Ecto neural progenitor cell (in vitro differentiated cells): Measurements from ENCODE around the gene MTMR8.
A peak's percentile ranks its signal among the peaks of the same experiment; 100 is the strongest.
"Not testable (repeated sequence)": the region's sequence is repeated elsewhere in the genome, so short reads cannot be mapped to it uniquely, and the experiment has no call there.

Experiments
- DNase-seq: peaks from one replicate; pipeline ENCODE4 v3.0.0-alpha.2; 2018; ENCODE audit warnings: low spot score

Gene MTMR8

DNA sequence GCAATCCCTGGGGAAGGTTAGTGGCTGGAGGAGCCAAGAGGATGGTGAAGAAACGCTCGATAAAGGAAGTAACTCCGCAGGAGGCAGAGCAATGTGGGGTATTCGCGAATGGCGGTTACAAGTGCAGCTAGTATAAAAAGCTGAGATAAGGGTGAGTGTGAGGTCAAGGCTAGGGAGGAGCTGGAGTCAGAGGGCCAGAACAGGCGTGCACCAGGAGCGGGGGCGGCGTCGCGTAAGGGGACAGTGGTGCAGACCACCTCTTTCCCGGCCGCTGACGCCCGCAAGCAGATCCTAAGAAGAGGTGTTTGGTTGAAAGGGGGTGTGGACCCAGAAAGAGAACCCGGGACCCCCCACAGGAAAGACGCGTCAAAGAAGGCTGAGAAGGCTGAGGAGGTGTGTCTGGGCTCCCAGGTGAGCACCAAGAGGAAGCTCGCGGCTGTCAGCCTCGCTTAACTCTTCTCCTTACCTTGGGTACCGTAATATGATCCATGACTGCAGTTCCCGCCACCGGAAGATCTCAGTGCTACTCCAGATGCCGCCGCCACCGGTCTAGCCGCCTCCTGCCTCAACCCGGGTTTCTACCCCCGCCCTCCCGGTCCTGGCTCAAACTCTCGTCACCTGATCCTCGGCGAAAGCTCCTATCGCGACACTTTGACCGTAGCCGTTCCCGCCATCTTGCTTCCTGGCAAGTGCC, at the start of gene MTMR8:
Gene MTMR8, minus strand, starts transcription at position 579 of the 694 bp plus-strand sequence. Its CDS starts 89 bp downstream, at position 490.
- DNase-seq, result peak; percentile 81

DNA sequence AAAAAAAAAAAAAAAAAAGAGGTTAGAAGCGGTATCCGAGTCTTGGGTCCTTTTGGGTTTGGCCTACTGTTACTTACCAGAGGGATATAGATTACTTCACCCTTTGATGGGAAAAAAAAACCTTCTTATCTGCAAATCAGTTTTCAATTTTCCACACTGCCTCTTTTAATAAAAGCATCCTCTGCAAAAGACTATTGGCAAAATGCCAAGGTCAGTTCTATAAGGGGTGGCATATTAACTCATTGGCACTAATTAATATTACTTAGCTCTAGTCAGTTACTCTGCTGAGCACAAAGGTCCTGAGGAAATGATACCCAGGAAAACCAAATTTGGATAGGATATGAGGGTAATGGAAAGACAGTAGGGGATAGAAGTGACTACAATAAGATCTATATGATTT, 44.3 kb upstream of the MTMR8 start:
- DNase-seq, result no peak

DNA sequence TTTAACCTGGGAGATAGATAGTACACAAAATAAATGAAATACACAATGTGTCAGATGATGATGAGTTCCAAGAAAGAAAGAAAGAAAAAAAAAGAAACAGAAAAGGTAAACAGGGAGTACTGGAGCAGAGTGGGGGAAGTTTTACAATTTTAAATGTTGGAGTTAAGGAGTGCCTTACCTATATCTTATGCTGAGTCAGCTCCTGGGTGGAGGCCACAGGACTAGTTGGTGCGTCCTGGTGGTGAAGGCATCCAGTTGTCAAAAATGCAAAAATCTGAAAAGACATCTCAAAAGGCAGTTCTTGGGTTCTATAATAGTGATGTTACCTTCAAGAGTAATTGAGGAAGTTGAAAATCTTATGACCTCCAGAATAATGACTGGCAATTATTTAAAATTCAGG, 42.4 kb upstream of the MTMR8 start:
- no peak for DNase-seq

DNA sequence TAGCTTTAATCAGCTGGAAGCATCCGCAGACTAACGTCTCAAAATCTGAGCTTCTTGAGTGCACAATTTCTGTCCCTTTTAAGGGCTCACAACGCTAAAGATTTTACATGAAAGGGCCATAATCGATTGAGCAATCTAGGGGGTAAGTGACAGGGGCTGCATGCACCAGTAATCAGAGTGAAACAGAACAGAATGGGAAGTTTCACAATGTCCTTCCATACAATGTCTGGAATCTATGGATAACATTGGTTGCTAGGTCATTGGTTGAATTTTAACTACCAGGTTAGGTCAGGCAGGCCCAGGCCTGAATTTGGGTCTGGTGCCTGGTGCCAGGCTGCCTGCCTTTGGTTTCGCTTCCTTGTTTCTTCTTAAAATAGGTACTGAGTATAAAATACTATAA, 42.0 kb upstream of the MTMR8 start:
- DNase-seq, result no peak

DNA sequence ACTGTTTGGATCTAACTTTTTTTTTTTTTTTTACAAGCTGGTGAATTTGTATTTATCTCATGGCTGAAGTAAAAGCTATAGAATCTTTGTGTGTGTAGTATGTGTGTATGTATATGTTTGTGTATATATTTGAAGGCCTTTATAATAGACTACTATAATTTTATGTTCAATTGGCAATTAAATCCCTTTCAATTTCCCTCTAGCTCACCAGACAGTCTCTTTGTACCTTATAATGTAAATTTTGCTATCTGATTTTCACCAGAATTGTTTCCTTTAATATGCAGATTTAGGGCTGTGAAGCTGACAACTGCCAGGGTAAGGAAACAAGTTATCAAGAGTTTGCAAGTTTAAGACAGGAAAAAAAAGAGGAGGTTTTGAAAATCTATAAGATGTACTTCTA, 33.1 kb upstream of the MTMR8 start:
- no peak for DNase-seq

DNA sequence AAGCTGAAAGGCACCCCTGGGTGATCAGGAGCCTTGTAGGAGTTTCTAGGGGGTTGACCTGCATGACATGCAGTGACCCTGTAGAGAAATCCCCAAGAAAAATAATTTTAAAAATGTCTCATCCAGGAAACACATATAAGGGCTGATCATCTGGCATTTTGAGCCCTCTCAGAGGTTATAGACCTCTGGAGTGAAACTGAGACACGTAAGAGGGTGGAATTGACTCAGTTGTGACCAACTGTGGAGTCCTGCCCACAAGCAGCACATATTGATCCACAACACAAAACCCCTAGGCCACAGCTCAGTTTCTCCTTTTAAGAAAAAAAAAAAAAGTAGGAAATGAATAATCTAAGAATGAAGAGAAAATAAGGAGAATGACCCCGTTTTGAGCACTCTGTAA, 32.5 kb upstream of the MTMR8 start:
- no peak for DNase-seq

DNA sequence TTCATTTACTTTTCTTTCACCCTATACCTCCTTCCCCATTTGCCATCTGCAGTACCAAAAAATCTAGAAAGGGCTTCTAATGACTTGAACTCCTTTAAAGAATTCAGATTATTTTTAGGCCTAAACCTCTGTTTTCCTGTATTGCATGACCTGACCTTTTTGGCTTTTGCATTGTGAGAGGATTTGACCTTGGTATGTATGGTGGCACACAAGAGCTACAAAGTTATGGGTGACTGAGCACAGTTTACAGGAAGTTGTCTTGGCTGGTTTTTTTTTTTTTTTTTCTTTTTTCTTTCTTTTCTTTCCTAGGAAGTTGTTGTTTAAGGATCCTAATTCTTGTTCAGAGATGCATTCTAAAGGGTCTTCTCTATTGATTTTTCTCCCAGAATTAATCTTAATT, 32.0 kb upstream of the MTMR8 start:
- DNase-seq, result no peak

DNA sequence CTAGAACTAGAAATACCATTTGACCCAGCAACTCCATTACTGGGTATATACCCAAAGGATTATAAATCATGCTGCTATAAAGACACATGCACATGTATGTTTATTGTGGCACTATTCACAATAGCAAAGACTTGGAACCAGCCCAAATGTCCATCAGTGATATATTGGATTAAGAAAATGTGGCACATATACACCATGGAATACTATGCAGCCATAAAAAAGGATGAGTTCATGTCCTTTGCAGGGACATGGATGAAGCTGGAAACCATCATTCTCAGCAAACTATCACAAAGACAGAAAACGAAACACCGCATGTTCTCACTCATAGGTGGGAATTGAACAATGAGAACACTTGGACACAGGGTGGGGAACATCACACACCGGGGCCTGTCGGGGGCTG, 14.5 kb upstream of the MTMR8 start:
- not testable (repeated sequence) for DNase-seq

DNA sequence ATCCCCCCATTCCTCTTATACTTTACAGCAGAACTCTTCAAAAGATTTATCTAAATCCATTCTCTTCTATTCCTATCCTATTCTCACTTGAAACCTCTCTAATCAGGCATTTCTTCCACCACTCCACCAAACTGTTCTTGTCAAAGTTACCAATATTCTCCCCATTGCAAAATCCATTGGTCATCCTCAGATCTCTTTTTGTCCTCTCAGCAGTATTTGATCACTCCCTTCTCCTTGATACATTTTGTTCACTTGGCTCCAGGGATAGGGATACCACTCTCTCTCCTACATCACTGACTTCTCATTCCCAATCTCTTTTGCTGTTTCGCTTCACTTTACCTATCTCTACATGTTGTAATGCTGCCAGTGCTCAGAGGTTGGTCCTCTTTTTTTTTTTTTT, 2.8 kb upstream of the MTMR8 start:
- no peak for DNase-seq

DNA sequence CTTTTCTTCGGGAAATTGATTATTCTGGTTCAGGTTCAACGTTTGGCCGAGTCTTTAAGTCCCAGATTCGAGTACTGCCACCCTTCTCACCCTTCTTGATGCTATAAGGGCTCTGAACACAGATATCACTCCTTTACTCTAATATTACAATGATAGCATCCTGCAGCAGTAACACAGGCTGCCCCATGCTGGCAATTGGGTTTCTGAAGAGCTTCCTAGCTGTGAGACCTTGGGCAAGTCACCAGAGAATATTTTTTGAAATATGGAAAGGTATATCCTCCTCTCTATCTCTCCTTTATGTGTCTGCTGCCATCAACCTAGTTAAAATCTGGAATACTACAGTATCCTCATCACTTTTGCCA, 297 bp upstream of the MTMR8 start:
- no peak for DNase-seq

DNA sequence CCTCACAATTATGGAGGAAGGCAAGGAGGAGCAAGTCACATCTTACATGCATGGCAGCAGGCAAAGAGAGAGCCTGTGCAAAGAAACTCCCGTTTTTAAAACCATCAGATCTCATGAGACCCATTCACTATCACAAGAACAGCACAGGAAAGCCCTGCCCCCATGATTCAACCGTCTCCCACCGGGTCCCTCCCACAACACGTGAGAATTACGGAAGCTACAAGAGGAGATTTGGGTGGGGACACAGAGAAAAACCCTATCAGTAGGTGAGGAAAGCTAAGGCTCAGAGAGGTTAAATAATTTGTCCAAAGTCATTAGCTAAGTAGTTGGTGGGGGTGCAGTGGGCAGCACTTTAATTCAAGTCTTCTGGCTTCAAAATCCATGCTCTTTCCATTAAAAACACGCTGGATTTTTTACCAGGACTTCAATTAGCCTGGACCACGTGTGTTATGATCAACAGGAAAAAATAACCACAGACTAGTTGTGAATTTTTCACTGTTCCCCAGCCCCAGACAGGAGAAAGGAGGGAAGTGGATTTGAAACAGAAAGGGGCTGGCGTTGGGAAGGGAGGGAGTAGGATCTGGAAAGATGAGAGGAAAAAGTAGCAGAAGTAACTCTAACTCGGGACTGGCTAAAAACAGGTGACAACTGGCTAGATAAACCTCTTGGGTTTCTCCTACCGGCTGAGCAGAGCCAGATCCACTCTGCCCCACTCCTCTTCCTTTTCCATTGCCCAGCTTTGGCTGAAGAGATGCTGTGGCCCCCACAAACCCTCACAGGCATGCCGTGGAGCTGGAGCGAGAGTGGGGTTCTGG, 986 bp downstream of the MTMR8 start:
- DNase-seq, result no peak

DNA sequence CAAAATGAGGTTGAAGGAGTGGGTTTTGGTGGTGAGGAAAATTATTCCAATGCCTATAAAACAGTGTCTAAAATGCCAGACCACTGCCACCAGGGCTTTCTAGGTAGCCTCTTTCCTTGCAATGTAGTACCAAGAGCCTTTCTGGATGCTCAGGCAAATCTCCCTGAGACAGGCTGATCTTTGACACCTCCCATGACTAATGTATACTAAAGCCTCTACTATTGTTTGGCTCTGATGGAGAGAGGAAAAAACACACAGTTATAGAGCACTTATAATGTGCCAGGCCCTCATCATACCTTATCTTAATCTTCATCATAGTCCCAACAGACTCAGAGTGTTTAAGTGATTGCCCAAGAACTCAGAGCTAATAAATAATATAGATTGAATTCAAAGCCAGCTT, 5.8 kb downstream of the MTMR8 start:
- no peak for DNase-seq

DNA sequence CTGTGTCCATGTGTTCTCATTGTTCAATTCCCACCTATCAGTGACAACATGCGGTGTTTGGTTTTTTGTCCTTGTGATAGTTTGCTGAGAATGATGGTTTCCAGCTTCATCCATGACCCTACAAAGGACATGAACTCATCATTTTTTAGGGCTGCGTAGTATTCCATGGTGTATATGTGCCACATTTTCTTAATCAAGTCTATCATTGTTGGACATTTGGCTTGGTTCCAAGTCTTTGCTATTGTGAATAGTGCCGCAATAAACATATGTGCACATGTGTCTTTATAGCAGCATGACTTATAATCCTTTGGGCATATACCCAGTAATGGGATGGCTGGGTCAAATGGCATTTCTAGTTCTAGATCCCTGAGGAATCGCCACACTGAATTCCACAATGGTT, 14.5 kb downstream of the MTMR8 start:
- DNase-seq, result not testable (repeated sequence)

DNA sequence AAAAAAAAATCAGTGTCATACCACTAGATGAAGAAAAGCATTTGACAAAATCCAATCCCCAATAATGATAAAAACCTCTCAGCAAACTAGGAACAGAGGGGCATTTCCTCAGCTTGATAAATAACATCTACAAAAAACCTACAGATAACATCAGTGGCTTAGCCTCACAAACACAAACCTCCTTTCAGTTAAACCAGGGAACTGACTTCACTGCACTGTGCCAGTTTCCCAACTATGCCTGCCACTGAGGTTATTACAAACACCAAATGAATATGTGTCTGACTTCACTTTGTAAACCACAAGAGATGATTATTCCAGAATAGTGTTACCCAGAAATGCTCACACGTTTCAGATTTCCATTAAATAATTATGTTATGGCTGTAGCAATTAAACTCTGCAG, 15.3 kb downstream of the MTMR8 start:
- no peak for DNase-seq

DNA sequence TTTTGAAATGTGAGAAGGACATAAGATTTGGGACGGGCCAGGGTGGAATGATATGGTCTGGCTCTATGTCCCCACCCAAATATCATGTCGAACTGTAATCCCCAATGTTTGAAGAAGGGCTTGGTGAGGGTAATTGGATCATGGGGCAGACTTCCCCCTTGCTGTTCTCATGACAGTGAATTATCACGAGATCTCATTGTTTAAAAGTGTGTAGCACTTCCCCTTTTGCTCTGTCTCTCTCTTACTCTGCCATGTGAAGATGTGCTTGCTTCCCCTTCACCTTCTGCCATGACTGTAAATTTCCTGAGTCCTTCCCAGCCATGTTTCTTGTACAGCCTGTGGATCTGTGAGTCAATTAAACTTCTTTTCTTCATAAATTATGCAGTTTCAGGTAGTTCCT, 17.5 kb downstream of the MTMR8 start:
- DNase-seq, result no peak

DNA sequence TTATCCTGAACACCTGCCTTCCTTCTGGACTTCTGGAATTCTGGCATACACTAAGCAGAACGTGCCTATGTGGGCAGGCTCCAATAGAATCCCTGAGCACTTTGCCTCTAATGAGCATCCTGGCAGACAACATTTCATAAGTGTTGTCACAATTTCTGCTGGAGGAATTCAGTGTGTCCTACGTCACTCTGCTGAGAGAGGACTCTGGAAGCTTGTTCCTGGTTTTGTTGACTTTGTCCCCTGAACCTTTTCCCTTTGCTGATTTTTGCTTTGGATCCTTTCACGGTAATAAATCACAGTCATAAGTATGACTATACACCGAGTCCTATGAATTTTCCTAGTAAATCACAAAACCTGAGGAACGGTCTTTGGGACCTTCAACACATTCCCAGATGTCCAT, 43.2 kb downstream of the MTMR8 start:
- DNase-seq, result no peak

DNA sequence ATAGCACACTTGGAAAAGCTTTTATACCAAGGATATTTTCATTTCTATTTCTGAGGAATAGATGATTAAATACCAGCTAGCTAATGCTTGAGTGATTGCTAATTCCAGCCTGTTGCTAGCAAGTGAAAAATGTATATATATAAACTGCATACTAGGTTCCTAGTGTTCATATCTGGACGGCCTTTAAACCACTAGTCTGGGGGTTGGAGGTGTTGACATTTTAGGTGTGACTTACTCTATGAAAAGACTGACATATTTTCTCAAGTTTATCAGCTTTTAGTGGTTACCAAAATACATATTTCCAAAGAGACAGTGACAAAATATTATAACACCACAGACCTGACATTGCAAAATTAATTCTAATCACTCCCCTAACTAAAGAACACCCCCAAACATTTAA, 44.7 kb downstream of the MTMR8 start:
- no peak for DNase-seq

DNA sequence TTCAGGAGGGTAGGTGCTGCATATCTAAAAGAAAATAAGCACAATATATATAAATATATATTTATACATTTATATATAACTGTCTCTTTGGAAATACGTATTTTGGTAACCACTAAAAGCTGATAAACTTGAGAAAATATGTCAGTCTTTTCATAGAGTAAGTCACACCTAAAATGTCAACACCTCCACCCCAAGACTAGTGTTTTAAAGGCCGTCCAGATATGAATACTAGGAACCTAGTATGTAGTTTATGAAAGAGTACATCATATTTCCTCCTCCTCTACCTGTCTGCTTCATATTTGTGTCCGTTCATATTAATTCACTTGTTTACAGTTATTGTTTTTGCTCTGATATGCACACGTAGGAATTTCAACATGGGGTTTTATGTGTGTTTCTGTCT, 45.2 kb downstream of the MTMR8 start:
- DNase-seq, result no peak

DNA sequence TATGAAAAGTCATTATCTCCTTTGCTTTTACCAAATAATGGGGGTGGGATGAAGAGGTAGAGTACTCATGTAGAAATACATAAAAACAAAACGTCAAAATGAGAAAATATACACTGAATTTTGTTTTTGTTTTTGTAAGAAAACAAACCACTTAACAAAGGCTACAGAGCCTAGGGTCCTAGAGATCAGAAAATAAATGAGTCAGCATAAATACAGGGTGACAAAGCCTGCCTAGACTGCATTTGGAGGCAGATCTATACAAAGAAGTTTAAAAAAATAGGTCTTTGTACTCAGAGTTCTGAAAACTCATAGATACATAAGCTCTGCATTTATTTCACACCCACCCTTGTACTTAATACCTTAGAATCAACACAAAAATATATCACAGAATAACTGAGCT, 52.4 kb downstream of the MTMR8 start:
- no peak for DNase-seq

DNA sequence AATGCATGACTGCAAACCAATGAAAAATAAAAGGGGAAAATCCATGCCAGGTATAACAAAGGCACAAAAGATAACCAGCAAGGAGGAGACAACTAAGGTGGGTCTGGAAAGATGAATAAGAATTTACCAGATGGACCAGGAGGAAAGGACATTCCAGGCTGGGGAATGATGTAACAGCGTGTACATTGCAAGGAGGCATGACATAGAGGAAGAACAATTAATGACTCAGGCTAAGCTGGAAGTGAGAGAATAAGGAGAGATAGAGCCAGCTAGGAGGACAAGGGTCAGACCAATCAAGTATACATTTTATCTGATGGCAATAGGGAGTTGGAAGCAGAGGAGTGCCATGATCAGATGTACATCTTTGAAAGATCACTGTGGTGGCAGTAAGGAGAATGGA, 57.0 kb downstream of the MTMR8 start:
- DNase-seq, result no peak

DNA sequence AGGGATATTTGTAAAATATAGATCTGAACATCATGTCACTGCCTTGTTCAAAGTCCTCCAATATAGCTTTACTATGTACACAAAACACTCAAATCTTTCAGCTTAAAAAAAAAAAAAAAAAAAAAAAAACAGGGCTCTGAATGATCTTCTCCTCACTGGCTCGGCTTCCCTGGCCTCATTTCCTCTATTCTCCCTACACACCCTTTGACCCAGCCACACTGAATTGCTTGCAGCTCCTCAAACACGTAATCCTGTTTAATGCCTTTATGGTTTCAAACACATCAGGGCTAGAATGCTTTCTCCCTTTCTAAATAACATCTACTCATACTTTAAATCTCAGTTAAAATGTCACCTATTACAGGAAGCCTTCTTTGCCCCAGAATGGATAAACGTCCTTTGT, 60.8 kb downstream of the MTMR8 start:
- no peak for DNase-seq

DNA sequence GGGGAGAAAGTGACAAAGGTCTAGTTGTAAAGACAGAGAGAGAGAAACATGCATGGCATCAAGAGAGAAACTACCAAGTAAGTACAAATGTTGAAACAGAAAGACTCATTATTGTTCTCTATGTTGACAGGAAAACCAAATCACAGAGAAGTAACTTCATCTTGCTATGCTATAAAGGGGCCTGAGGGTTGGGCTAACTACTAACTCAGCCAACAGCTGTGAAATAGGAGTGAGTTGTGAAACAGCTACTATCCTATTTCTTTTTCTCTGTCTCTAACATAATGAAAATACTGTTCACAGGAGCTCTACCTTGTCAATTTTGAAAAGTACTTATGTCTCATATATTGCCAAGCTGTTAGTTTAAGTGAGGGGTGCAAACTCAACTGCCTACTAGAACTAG, 65.0 kb downstream of the MTMR8 start:
- DNase-seq, result no peak

DNA sequence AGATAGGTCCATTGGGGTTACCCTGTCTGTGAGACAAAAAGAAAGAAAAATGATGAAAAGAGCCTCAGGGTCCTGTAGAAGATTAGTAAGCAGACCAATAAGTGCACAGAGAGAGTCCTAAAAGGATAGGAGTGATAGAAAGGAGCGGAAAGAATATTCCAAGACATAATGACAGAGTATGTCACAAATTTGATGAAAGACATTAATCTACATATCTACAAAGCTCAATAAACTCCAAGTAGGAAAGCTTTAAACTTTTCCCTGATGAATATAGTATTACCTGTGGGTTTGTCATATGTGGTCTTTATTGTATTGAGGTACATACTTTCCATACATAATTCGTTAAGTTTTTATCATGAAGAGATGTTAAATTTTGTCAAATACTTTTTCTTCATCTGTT, 73.7 kb downstream of the MTMR8 start:
- DNase-seq, result no peak

DNA sequence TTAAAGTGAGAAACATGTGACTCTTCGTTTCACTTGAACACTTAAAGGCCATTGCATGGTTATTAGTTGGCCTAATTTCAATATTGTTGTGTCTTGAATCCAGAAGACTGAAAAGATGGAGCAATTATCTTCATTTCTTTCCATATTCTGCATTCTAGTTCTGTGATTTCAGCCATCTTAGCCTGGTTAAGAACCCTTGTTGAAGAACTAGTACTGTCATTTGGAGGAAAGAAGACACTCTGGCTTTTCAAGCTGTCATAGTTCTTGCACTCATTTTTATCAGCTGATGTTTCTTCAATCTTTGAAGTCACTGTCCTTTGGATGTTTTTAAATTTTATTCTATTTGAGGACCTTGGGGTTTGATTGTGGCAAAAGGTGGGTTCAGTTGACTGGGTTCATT, 81.6 kb downstream of the MTMR8 start:
- DNase-seq, result no peak
